WTC11 (cell line): ENCODE measurements around the gene FAF1.

ENCODE experiments used
- CTCF ChIP-seq: fragments of 200-600 bp; IDR thresholded peaks from 2 replicates; pipeline ENCODE4 v1.8.0; 2022; ENCODE audit warnings: antibody characterized with exemption
- TCF7 ChIP-seq: sonication (generic); formaldehyde crosslinking; IDR thresholded peaks from 2 replicates; pipeline ENCODE4 v1.8.0; 2022; ENCODE audit warnings: mild to moderate bottlenecking, low read depth, missing genetic modification reagents, moderate library complexity
- ZBTB43 ChIP-seq: sonication (generic); formaldehyde crosslinking; IDR thresholded peaks from 2 replicates; pipeline ENCODE4 v1.8.1; 2023; ENCODE audit warnings: mild to moderate bottlenecking, missing genetic modification reagents

DNA sequence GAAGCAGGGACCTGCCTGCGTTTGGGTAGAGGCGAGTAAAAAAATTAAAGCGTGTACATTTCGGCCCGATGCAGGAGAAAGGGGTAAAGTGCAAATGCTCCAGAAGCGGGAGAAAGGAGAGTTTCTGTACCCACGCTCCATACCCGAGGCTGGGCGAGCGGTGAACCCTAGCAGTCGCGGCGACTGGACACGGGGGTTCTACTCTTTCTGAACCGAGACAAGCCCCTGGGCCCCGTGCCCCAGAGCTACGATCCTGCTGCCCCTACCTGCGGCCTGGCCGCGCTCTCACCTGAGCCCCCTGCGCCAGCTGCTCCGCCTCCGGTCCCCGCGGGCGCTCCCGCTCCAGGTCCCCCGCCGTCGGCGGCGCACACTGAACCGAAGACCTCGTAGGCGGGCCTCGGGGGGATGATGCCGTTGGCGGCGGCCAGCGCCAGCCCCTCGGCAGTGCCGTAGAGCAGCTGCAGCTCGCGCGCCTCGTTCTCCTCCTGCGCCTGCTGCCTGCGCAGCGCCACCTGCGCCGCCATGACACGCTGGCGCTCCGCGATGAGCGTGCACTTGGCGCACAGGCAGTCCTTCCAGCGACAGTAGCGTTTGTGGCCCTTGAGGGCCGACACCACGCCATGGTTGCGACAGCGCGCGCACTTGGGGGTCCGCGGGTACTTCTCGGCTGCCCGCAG is 539.2 kb downstream of the FAF1 start:
- TF ChIP-seq ZBTB43 (CRISPR knock-in tag) = peak; percentile 44; the same call in 1 of the 2 replicates
- TF ChIP-seq TCF7 = peak; percentile 68; the same call in 1 of the 2 replicates
- TF ChIP-seq CTCF = no peak
